Small intestine (tissue), 7 donors: ENCODE data around the gene LRCH1. TPM values are rescaled to one million over a fixed set of nuclear protein-coding genes. Genes with fewer than 3 reads are reported as not detected.

ENCODE experiments used
- DNase-seq, 2 donors: peaks; one replicate each; pipeline versions ENCODE4 v3.0.0 to v3.0.0-alpha.2; 2013
- FAIRE-seq: peaks from 2 replicates; lab custom pipeline; 2012; peaks lifted over from hg19 to GRCh38; lab: Jason Lieb, UNC
- H3K27ac ChIP-seq, 3 donors: one replicate each; pipeline ENCODE4 v1.5.1; 2013; ENCODE audit warnings: low read length in 2 of 3, mild to moderate bottlenecking in 2 of 3, control low read depth in 1 of 3, inconsistent platforms in 1 of 3, low read depth in 1 of 3, moderate library complexity in 1 of 3
- H3K27me3 ChIP-seq, 3 donors: one replicate each; pipeline ENCODE4 v1.6.1; 2013; ENCODE audit warnings: low read length in 3 of 3, inconsistent platforms in 1 of 3; ENCODE audit not compliant: control insufficient read depth in 3 of 3, insufficient read depth in 3 of 3
- H3K36me3 ChIP-seq, 3 donors: one replicate each; pipeline ENCODE4 v1.6.1; 2013; ENCODE audit warnings: low read length in 3 of 3, inconsistent platforms in 1 of 3, low read depth in 1 of 3, mild to moderate bottlenecking in 1 of 3, moderate library complexity in 1 of 3; ENCODE audit not compliant: control insufficient read depth in 3 of 3, insufficient read depth in 2 of 3
- H3K4me1 ChIP-seq, 3 donors: one replicate each; pipeline ENCODE4 v1.6.1; 2013; ENCODE audit warnings: low read length in 2 of 3, inconsistent platforms in 1 of 3, low read depth in 1 of 3, mild to moderate bottlenecking in 1 of 3, moderate library complexity in 1 of 3; ENCODE audit not compliant: control insufficient read depth in 3 of 3, insufficient read depth in 2 of 3
- H3K4me3 ChIP-seq, 3 donors: one replicate each; pipeline ENCODE4 v1.5.1; 2013; ENCODE audit warnings: low read length in 3 of 3, control low read depth in 1 of 3, inconsistent platforms in 1 of 3, low read depth in 1 of 3, mild to moderate bottlenecking in 1 of 3, moderate library complexity in 1 of 3
- H3K9me3 ChIP-seq, 2 donors: one replicate each; pipeline ENCODE4 v1.6.1; 2013; ENCODE audit warnings: low read depth in 1 of 2, low read length in 1 of 2; ENCODE audit not compliant: control insufficient read depth in 2 of 2, insufficient read depth in 1 of 2
- WGBS, 3 donors: extraction: QIAGEN DNeasy Blood & Tissue Kit; methylation state at CpG; one replicate each; pipeline ENCODE4 v1.1.7; 2013; 5-methylcytosine and 5-hydroxymethylcytosine counted together
- polyA plus RNA-seq, 4 donors: library from polyadenylated mRNA; stranded (reverse) in 3 of 4; unstranded in 1 of 4; fragments of 200-250 nt in 3 of 4; fragments of 120-200 nt in 1 of 4; gene quantifications; one replicate each; pipeline versions ENCODE4 v1.2.1 to v1.2.3, GENCODE V29; 2013
- donor health status: healthy with polysubstance abuse.
- donor health status: control.
- donor health status: control.
- donor health status: Bipolar disorder and iron deficiency.
- donor health status: healthy.

LRCH1 gene
- polyA plus RNA-seq, 4 donors: 6.9 to 10.9 (median 7.0) TPM

DNA sequence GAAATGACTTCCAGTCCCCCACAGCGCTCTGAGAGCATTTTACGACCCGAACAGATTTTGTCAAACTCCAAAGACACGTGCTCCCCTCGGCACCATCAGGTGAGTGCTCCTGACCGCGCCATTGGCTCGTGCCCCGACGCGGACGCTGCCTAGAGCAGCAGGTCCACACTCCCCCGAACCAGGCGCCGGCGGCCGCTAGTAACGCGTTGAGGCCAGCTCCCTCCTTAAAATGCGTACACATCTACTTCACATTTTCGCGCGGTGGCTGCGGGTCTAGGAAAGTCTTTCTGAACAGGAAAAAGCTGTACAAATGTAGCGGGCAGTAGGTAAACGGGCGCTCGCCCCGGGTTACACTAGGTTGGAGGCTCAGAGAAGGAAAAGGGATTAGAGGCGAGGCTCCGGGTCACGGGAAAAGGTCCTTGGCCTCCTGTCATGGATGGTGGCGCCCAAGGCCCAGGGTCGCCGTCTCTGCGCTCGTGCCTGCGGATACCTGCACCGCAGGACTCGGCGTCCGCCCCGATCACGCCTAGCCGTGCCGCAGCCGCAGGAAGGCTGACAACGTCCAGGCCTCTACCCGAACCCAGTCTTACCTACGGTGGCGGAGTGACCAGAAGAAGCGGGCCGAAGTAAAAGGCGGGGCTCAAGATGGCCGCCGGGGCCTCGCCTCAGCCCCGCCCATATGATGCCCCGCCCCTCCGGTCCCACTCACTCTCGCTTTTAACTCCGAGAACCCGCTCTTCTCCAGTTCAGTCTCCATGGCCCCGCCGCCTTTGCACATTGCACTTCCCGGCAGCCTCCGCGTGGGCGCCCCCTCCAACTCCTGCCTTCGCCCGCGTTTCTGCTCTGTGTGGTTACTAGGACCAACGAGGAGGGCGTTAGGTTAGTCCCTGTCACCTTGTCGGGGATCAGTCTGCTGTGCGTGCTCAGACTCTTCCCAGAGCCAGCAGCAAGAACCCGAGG is 243.8 kb downstream of the LRCH1 start, which contains the start of gene ESD:
ESD (minus strand) TSS at position 647 of the 960 bp plus-strand sequence. CDS start 5,748 bp downstream, outside the sequence.
- Histone ChIP-seq H3K27ac (peak within 1 kb of the TSS; percentile 90 to 96 (median 91)), H3K4me3 (peak within 1 kb of the TSS; percentile 67 to 92 (median 75)), H3K4me1 (peaks cover 3 to 25% (median 9%) of the 10 kb centered on the region in 3 donors), H3K36me3 (no peaks in the 10 kb centered on the region), H3K9me3 (no peaks in the 10 kb centered on the region), H3K27me3 (no peaks in the 10 kb centered on the region)
- DNase-seq (peak; percentile 89 to 97), FAIRE-seq (no peak)
- 0 to 1% (median 0%) methylated on average over 71 to 77 of the region's 77 CpGs for WGBS, 3 donors

DNA sequence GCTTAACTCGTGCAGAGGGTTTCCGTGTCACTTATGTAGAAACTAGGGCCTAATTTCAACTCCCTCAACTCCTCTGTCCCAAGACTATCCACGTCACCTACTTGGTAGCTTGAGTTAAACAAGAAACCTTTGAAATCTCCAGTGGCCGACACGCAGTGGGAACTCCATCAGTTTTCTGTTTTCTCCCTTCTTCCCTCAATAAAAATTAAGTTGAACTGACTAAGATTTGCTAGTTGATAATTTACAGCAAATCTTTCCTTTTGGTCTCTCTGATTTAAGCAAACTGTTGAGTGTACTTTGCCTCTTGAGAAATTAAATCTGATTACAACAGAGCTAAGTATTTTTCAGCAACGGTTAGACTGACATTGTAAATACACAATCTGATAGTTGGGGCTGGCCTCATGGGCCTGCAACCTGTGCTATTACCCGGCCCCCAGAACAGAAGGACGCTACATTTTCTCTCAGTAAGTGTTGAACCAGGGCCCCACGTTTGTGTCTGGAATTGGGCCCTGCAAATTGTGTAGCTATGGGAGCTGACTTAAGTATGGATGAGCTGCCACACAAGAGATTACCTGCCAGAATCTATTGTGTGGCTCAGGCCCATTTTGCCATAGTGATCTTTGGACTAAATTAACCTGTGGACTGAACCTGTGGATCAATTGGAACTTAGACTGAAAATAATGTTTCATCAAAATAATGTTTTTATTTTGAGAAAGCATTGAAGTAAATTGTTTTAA is 244.7 kb downstream of the LRCH1 start:
- peaks cover 3 to 25% (median 9%) of the 10 kb centered on the region in 3 donors for H3K4me1 ChIP-seq
- H3K27ac ChIP-seq: peak overlapping the region; percentile 76 to 96 (median 91)
- peak overlapping the region in 2 of 3 donors; percentile 75 to 92 for H3K4me3 ChIP-seq
- FAIRE-seq: no peak
- H3K36me3 ChIP-seq: no peaks in the 10 kb centered on the region
- no peaks in the 10 kb centered on the region for H3K27me3 ChIP-seq
- WGBS, 3 donors: 16 to 48% (median 19%) methylated on average over 9 of the region's 9 CpGs
- DNase-seq: peak; percentile 45 to 72
- no peaks in the 10 kb centered on the region for H3K9me3 ChIP-seq

DNA sequence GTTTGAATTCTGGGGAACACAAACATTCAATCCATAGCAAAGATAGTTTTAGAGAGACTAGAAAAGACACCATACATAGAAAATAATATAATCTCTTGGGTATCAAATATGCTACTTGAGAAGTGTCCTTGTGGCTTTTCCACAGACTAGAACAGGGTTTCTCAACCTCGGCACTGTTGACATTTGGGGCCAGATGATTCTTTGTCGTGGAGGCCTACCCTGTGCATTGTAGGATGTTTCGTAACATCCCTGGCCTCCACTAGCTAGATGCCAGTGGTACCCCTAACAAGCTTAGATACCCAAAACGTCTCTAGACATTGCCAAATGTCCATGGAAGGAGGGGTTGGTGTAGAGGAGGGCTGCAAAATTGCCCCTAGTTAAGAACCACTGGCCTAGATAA is 246.2 kb downstream of the LRCH1 start:
- no peak overlapping the region for H3K4me3 ChIP-seq
- H3K27me3 ChIP-seq: no peaks in the 10 kb centered on the region
- FAIRE-seq: no peak
- WGBS, 3 donors: 88 to 90% (median 89%) methylated on average over 4 of the region's 4 CpGs
- peaks cover 3 to 21% (median 9%) of the 10 kb centered on the region in 3 donors for H3K4me1 ChIP-seq
- no peaks in the 10 kb centered on the region for H3K9me3 ChIP-seq
- no peak overlapping the region for H3K27ac ChIP-seq
- DNase-seq: no peak
- H3K36me3 ChIP-seq: no peaks in the 10 kb centered on the region

DNA sequence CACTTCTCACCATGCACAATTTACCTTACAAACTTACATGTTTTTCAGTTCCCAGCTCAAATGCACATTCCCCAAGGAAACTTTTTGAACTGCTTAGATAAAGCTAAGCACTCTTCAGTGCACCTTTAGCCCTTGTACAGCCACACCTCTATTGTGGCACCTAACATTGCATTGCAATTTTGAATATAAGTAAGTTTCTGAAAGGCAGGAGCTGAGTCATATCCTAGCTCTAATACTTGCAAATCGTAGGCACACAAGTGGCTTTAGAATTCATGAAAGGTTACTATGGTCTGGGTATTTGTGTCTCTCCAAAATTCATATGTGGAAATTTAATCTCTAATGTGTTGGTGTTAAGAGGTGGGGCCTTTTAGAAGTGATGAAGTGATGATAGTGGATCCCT is 248.9 kb downstream of the LRCH1 start:
- no peak for FAIRE-seq
- Histone ChIP-seq H3K27me3 (no peaks in the 10 kb centered on the region), H3K36me3 (no peaks in the 10 kb centered on the region), H3K9me3 (no peaks in the 10 kb centered on the region), H3K4me3 (no peak overlapping the region), H3K4me1 (peaks cover 0 to 12% (median 2%) of the 10 kb centered on the region in 3 donors), H3K27ac (no peak overlapping the region)
- 46 to 61% (median 50%) methylated on average over 1 of the region's 1 CpG for WGBS, 3 donors
- DNase-seq: peak; percentile 10 to 25

Other genes starting within 250 kb of the LRCH1 start
- 1 to 10 TPM in 3 of 4 donors, under 1 TPM in 1; 0.67 to 6.2 (median 3.2) TPM for gene RUBCNL, start 165.9 kb upstream of the LRCH1 start, polyA plus RNA-seq
- 100 to 1,000 TPM; 108 to 181 (median 119) TPM for gene ESD, start 244.0 kb downstream of the LRCH1 start, polyA plus RNA-seq